Measurements from ENCODE around the gene LRP5. TPM values are rescaled to one million over a fixed set of nuclear protein-coding genes. Genes with fewer than 3 reads are reported as not detected.

Gene LRP5
- total RNA-seq, 4 donors from 2014 or later = 19.1 to 86.2 (median 43.9) TPM

DNA sequence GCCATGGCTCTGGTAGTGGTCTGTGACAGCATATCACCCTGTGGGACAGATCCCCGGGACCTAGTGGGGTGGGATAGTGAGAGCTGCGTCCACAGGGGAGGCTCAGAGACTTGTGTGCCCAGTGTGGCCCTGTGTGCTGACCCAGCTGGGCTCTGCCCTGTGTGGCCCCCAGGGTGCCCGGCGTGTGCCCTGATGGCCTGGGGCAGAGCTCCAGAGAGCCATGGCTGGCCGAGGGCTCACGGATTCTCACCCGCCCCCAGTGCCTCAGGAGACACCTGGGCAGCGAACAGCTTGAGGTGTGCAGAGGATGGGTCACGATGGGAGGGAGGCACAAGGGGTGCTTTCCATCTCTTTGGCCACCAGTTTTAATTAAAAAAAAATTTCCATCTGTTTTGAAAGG lies 11.8 kb downstream of the LRP5 start:
- Histone ChIP-seq H3K9me3 (no peaks in the 10 kb centered on the region), H3K27me3 (no peaks in the 10 kb centered on the region), H3K4me3 (no peak overlapping the region), H3K27ac (no peak overlapping the region), H3K36me3 (no peaks in the 10 kb centered on the region), H3K4me1 (no peaks in the 10 kb centered on the region)
- TF ChIP-seq POLR2A (IDR thresholded peaks at IDR 0.05) = no peak
- TF ChIP-seq, protein P1, sequence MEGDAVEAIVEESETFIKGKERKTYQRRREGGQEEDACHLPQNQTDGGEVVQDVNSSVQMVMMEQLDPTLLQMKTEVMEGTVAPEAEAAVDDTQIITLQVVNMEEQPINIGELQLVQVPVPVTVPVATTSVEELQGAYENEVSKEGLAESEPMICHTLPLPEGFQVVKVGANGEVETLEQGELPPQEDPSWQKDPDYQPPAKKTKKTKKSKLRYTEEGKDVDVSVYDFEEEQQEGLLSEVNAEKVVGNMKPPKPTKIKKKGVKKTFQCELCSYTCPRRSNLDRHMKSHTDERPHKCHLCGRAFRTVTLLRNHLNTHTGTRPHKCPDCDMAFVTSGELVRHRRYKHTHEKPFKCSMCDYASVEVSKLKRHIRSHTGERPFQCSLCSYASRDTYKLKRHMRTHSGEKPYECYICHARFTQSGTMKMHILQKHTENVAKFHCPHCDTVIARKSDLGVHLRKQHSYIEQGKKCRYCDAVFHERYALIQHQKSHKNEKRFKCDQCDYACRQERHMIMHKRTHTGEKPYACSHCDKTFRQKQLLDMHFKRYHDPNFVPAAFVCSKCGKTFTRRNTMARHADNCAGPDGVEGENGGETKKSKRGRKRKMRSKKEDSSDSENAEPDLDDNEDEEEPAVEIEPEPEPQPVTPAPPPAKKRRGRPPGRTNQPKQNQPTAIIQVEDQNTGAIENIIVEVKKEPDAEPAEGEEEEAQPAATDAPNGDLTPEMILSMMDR (IDR thresholded peaks at IDR 0.05) = no peak
- intact Hi-C loops (cut with DNase I; ENCODE audit: low total_unique reads) = no loop called here
- DNase-seq = no peak

DNA sequence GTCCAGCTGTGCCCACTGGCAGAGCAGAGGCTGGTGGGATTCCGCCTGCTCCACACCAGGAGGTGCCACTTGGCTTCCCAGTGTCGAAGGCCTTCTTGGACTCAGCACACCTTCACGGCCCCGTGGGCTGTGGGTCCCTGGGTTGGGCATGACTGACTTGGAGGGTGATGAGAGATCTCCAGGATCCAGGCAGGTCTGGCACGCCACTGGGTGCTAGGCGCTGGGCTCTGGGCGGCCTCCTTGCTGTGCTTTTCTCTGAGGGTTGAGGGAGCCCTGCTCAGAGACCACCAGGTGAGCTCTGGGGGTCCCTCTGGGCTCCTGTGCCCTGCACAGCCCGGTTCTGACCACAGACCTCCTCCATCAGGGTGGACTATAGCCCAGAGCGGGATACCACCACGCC lies 12.3 kb downstream of the LRP5 start:
- Histone ChIP-seq H3K27ac (no peak overlapping the region), H3K36me3 (no peaks in the 10 kb centered on the region), H3K27me3 (no peaks in the 10 kb centered on the region), H3K4me1 (no peaks in the 10 kb centered on the region), H3K4me3 (no peak overlapping the region), H3K9me3 (no peaks in the 10 kb centered on the region)
- TF ChIP-seq POLR2A (IDR thresholded peaks at IDR 0.05) = no peak
- intact Hi-C loops (cut with DNase I; ENCODE audit: low total_unique reads) = no loop called here
- DNase-seq = no peak

DNA sequence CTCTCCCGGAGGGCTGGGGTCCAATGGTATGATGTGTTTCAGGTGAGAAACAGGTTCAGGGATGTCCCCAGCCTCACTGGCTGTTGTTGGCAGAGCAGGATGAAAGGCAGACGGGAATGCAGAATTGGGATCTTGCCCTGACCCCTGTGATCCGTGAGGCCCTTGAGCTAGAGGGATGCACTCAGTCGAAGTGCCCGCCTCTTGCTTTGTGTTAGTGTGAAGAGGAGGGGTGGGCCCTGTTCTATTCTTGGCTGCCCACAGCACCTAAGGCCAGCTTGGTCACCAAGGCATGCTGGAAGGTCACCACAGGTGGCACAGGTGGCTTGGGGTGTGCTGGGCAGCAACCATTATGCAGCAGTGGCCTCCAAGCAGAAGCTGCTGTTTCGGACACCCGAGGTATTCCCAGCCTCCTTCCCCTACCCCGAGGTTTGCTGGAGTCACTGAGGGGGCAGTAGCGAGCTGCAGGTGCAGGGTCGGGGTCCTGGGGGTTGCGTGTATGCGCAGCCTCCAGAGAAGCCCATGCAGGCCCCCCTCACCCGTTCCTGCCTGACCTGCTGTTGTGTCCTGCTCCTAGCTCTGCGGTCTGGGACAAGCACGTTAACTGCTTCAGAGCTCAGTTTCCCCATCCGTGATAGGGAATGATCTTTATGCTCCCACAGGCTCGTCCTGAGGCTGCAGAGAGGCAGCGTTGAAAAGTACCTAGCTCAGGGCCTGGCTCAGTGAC lies 13.0 kb downstream of the LRP5 start:
- no peaks in the 10 kb centered on the region for H3K27me3 ChIP-seq
- H3K27ac ChIP-seq = no peak overlapping the region
- DNase-seq = no peak
- H3K36me3 ChIP-seq = no peaks in the 10 kb centered on the region
- intact Hi-C loops (cut with DNase I; ENCODE audit: low total_unique reads) = no loop called here
- no peaks in the 10 kb centered on the region for H3K9me3 ChIP-seq
- H3K4me1 ChIP-seq = no peaks in the 10 kb centered on the region
- no peak for TF ChIP-seq POLR2A (IDR thresholded peaks at IDR 0.05)
- TF ChIP-seq, protein P1 (IDR thresholded peaks at IDR 0.05) = no peak
- H3K4me3 ChIP-seq = no peak overlapping the region

DNA sequence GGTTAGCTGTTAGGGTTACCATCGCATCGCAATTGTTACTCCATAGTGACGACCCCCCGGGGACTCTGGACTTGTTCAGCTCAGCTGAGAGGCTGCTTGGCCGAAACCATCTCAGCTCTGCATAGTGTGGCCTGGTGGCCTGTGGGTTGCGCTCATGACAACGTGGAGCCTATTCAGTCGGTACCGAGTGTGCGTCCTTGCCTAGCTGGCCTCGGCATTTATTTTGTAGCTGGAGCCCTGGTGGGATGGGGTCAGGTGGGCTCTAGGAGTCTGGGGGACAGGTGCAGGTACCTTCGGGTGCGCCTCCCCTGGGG lies 13.5 kb downstream of the LRP5 start:
- DNase-seq = no peak
- TF ChIP-seq, protein P1 (IDR thresholded peaks at IDR 0.05) = no peak
- no peak for TF ChIP-seq POLR2A (IDR thresholded peaks at IDR 0.05)
- intact Hi-C loops (cut with DNase I; ENCODE audit: low total_unique reads) = no loop called here
- no peak overlapping the region for H3K4me3 ChIP-seq
- no peak overlapping the region for H3K27ac ChIP-seq
- no peaks in the 10 kb centered on the region for H3K4me1 ChIP-seq
- H3K36me3 ChIP-seq = no peaks in the 10 kb centered on the region
- H3K9me3 ChIP-seq = no peaks in the 10 kb centered on the region
- H3K27me3 ChIP-seq = no peaks in the 10 kb centered on the region

DNA sequence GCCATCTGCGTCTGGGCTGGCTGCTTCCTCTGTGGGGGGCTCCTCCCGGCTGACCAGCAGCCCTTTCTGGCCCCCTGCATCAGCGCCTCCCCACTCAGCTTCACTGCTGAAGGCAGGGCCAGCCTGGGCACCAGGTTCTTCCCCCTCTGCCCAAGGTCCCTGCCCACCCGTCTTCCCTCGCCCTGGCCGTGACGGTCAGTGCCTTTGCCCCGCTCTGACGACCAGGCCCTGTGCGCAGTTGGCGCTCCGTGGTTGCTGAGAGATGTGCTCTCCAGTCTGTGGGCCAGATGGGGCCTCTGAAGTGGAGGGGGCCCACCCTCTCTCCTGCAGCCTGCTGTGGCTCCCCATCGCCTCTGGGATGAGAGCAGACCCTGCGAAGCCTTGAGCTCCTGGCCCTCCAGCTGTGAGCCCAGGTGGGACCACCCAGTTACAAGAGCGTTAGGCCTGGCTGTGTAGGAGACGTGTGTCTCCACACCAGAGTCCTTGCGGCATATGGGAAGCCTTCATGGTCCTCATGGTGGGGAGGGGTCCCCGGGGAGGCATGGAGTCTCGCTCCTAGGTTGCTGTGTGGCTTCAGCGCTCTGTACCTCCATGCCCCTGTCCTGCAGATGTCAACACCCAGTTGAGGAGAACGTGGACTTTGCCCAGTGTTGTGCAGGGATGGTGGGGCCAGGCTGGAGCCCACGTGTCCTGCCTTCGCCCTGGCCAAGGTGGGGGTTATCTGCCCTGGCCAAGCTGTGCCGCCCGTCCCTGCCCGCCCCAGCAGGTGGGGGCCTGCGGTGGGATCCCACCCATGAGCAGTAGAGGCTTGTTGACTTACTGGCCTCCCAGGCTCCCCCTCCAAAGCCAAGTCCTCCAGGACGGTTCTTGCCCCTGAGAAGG lies 14.2 kb downstream of the LRP5 start:
- Histone ChIP-seq H3K36me3 (no peaks in the 10 kb centered on the region), H3K27ac (no peak overlapping the region), H3K4me3 (no peak overlapping the region), H3K27me3 (no peaks in the 10 kb centered on the region), H3K4me1 (no peaks in the 10 kb centered on the region), H3K9me3 (no peaks in the 10 kb centered on the region)
- no peak for DNase-seq
- no peak for TF ChIP-seq POLR2A (IDR thresholded peaks at IDR 0.05)
- TF ChIP-seq, protein P1 (IDR thresholded peaks at IDR 0.05) = no peak
- intact Hi-C loops (cut with DNase I; ENCODE audit: low total_unique reads) = no loop called here
